HG03175 (cell line): ENCODE results near the gene KCNG4.

Source experiments
- ATAC-seq: cut with Tn5 transposase; IDR thresholded peaks from one replicate; pipeline ENCODE4 v1.9.1; 2021; ENCODE audit warnings: mild to moderate bottlenecking, moderate library complexity; ENCODE audit not compliant: unreplicated experiment

The KCNG4 gene

GRCh38 chr16:84186685-84187437 lies 53.0 kb downstream of the KCNG4 start, which contains the start of gene TAF1C:
Gene TAF1C, minus strand, starts transcription at chr16:84187057. Its CDS starts 2,069 bp downstream, at chr16:84184988.
- peak; percentile 96 for ATAC-seq

GRCh38 chr16:84184775-84185174 lies 55.0 kb downstream of the KCNG4 start:
- no peak for ATAC-seq

GRCh38 chr16:84183911-84184591 lies 55.8 kb downstream of the KCNG4 start:
- ATAC-seq: no peak

GRCh38 chr16:84183572-84183875 lies 56.3 kb downstream of the KCNG4 start:
- no peak for ATAC-seq

GRCh38 chr16:84182680-84183571 lies 56.9 kb downstream of the KCNG4 start:
- ATAC-seq: no peak

GRCh38 chr16:84182104-84182503 lies 57.7 kb downstream of the KCNG4 start:
- no peak for ATAC-seq

GRCh38 chr16:84181144-84181915 lies 58.5 kb downstream of the KCNG4 start:
- ATAC-seq: no peak

- ATAC-seq: no peak
Measured at GRCh38 chr16:84180519-84181140, 59.2 kb downstream of the KCNG4 start.

GRCh38 chr16:84179612-84180320 lies 60.0 kb downstream of the KCNG4 start:
- ATAC-seq: no peak

GRCh38 chr16:84178892-84179611 lies 60.8 kb downstream of the KCNG4 start:
- no peak for ATAC-seq

- no peak for ATAC-seq
Measured at GRCh38 chr16:84178146-84178765, 61.6 kb downstream of the KCNG4 start.

- no peak for ATAC-seq
Measured at GRCh38 chr16:84177741-84178073, 62.1 kb downstream of the KCNG4 start.

- ATAC-seq: no peak
Measured at GRCh38 chr16:84176192-84177053, 63.4 kb downstream of the KCNG4 start.

- ATAC-seq: peak; percentile 82
Measured at GRCh38 chr16:84175350-84176081, 64.3 kb downstream of the KCNG4 start.

- ATAC-seq: no peak
Measured at GRCh38 chr16:84174396-84174795, 65.4 kb downstream of the KCNG4 start.

GRCh38 chr16:84169765-84170310 lies 70.0 kb downstream of the KCNG4 start:
- ATAC-seq: no peak
